HG03521 (cell line): ENCODE results near the gene FNDC3B.

Experiments
- ATAC-seq: cut with Tn5 transposase; IDR thresholded peaks from one replicate; pipeline ENCODE4 v1.9.1; 2021; ENCODE audit warnings: mild to moderate bottlenecking, moderate library complexity; ENCODE audit not compliant: unreplicated experiment

Gene FNDC3B

GRCh38 chr3:172300187-172300586 lies 260.8 kb downstream of the FNDC3B start:
- no peak for ATAC-seq

GRCh38 chr3:172300862-172301261 lies 261.5 kb downstream of the FNDC3B start:
- ATAC-seq: no peak

- ATAC-seq: no peak
Measured at GRCh38 chr3:172302203-172302602, 262.8 kb downstream of the FNDC3B start.

GRCh38 chr3:172303181-172303580 lies 263.8 kb downstream of the FNDC3B start:
- no peak for ATAC-seq

GRCh38 chr3:172303941-172304558 lies 264.7 kb downstream of the FNDC3B start:
- ATAC-seq: no peak

- ATAC-seq: no peak
Measured at GRCh38 chr3:172305552-172305951, 266.2 kb downstream of the FNDC3B start.

GRCh38 chr3:172305974-172306373 lies 266.6 kb downstream of the FNDC3B start:
- ATAC-seq: no peak

- ATAC-seq: no peak
Measured at GRCh38 chr3:172307141-172307560, 267.8 kb downstream of the FNDC3B start.

- no peak for ATAC-seq
Measured at GRCh38 chr3:172309059-172309458, 269.7 kb downstream of the FNDC3B start.

- no peak for ATAC-seq
Measured at GRCh38 chr3:172309741-172310427, 270.5 kb downstream of the FNDC3B start.

GRCh38 chr3:172310428-172310760 lies 271.0 kb downstream of the FNDC3B start:
- no peak for ATAC-seq

GRCh38 chr3:172311217-172311616 lies 271.8 kb downstream of the FNDC3B start:
- no peak for ATAC-seq

- ATAC-seq: no peak
Measured at GRCh38 chr3:172312001-172312400, 272.6 kb downstream of the FNDC3B start.

GRCh38 chr3:172312711-172313110 lies 273.3 kb downstream of the FNDC3B start:
- no peak for ATAC-seq

- no peak for ATAC-seq
Measured at GRCh38 chr3:172313671-172314070, 274.3 kb downstream of the FNDC3B start.

- ATAC-seq: no peak
Measured at GRCh38 chr3:172314591-172315160, 275.3 kb downstream of the FNDC3B start.

- ATAC-seq: no peak
Measured at GRCh38 chr3:172315401-172316091, 276.2 kb downstream of the FNDC3B start.

GRCh38 chr3:172316758-172317157 lies 277.4 kb downstream of the FNDC3B start:
- no peak for ATAC-seq

GRCh38 chr3:172317481-172317880 lies 278.1 kb downstream of the FNDC3B start:
- ATAC-seq: no peak

GRCh38 chr3:172317984-172318383 lies 278.6 kb downstream of the FNDC3B start:
- no peak for ATAC-seq

GRCh38 chr3:172319595-172319994 lies 280.2 kb downstream of the FNDC3B start:
- no peak for ATAC-seq

GRCh38 chr3:172320468-172320867 lies 281.1 kb downstream of the FNDC3B start:
- no peak for ATAC-seq
